Astrocyte of the cerebellum (primary cell): ENCODE results near the gene DHX8.

ENCODE experiments used
- DNase-seq: peaks from one replicate; pipeline ENCODE4 v3.0.0-alpha.2; 2011; ENCODE audit warnings: low read depth
- H3K4me3 ChIP-seq: 2 replicates; pipeline ENCODE4 v1.5.1; 2011; ENCODE audit warnings: mild to moderate bottlenecking, low read depth, low read length, moderate library complexity
- CTCF ChIP-seq: IDR thresholded peaks from 2 replicates; pipeline ENCODE4 v1.5.1; 2012; ENCODE audit warnings: low read length, low read depth, moderate library complexity, mild to moderate bottlenecking; ENCODE audit errors: missing control alignments
- in situ Hi-C: cut with HindIII; loops from 2 replicates; pipeline ENCODE4 v1.10.0; 2017; ENCODE audit warnings: low sequenced_read_pairs

DHX8 gene

GRCh38 chr17:43463241-43463640 is 20.5 kb upstream of the DHX8 start:
- no peak for DNase-seq
- in situ Hi-C loops: no loop called here
- H3K4me3 ChIP-seq: no peak overlapping the region
- TF ChIP-seq CTCF: no peak

- DNase-seq: no peak
- H3K4me3 ChIP-seq: no peak overlapping the region
- in situ Hi-C loops: no loop called here
- no peak for TF ChIP-seq CTCF
These were observed 19.7 kb upstream of the DHX8 start for GRCh38 chr17:43464046-43464445.

- no peak overlapping the region for H3K4me3 ChIP-seq
- in situ Hi-C loops: no loop called here
- no peak for DNase-seq
- TF ChIP-seq CTCF: no peak
These were observed 18.7 kb upstream of the DHX8 start for GRCh38 chr17:43465049-43465448.

- in situ Hi-C loops: no loop called here
- no peak for TF ChIP-seq CTCF
- no peak overlapping the region for H3K4me3 ChIP-seq
- peak; percentile 69 for DNase-seq
These were observed 15.7 kb upstream of the DHX8 start for GRCh38 chr17:43467981-43468581.

- in situ Hi-C loops: no loop called here
- TF ChIP-seq CTCF: no peak
- no peak overlapping the region for H3K4me3 ChIP-seq
- DNase-seq: peak; percentile 49
These were observed 15.1 kb upstream of the DHX8 start for GRCh38 chr17:43468691-43469139.

- peak; percentile 83 for DNase-seq
- no peak for TF ChIP-seq CTCF
- in situ Hi-C loops: no loop called here
- no peak overlapping the region for H3K4me3 ChIP-seq
These were observed 14.6 kb upstream of the DHX8 start for GRCh38 chr17:43469145-43469544.
